ENCODE measurements around the gene GSTM5.
"Not testable (repeated sequence)": the region's sequence is repeated elsewhere in the genome, so short reads cannot be mapped to it uniquely, and the experiment has no call there.

Gene GSTM5

DNA sequence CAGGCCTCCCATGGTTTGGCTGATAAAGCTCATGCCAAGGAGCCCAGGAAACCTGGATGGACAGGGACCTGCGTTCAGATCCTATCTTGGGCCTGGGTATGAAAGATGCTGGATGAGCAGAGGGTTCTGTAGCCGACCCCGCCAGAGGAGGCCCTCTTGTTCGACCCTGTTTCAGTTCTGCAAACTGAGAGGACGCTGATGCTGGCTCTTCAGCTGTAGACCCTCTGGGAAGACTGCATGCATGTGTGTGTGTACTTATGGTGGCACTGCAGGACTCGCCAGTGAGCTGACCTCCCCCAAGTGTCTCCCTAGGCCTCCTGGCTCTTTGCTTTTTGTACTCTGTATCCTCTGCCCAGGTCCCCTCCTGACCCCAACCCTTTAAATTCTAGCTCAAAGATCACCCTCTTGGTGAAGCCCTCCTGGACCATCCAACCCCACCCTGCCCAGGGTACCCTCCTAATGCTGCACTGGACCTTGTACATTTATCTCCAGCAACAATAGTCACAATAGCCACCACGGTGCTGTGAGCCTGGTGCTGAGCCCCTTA, 50.1 kb downstream of the GSTM5 start:
- DNase-seq (ENCODE audit: low read depth) = no peak

DNA sequence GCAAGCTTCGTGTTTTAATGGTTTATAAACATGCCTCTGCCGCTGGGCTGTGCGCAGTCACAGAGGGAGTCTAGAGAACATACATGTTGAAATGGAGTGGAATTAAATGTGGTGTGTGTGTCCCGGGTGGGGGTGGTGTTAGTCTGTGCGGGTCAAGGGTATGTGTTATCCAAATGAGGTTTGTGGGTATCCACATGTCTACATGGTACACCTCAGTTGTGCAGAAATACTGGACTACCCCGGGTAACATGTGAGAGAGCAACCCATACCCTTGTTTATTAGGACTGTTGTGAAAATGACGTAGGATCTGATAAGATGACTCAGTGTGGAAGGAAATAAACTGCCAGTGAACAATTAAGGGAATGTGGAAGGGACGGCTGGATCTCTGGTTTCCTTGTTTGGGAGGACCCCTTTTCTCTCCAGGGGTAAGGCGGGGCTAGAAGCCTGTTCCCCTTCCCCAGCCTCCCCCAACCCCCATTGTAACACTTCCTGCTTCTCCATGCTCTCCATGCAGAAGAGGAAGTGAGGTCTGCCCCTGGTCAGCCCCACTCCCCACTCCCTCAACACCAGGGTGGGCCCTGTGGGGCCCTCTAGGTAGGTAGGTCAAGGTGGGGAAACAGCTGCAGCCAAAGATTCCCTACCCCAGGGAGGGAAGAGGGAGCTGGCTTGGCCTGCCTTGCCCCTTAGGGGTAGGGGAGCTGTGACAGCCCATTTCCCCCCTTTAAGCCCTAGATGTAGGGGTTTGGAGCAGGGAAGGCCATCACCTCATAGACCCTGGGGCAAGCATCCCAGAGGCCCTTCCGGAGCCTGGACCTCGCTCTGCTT, 51.0 kb downstream of the GSTM5 start:
- no peak for DNase-seq (ENCODE audit: low read depth)

DNA sequence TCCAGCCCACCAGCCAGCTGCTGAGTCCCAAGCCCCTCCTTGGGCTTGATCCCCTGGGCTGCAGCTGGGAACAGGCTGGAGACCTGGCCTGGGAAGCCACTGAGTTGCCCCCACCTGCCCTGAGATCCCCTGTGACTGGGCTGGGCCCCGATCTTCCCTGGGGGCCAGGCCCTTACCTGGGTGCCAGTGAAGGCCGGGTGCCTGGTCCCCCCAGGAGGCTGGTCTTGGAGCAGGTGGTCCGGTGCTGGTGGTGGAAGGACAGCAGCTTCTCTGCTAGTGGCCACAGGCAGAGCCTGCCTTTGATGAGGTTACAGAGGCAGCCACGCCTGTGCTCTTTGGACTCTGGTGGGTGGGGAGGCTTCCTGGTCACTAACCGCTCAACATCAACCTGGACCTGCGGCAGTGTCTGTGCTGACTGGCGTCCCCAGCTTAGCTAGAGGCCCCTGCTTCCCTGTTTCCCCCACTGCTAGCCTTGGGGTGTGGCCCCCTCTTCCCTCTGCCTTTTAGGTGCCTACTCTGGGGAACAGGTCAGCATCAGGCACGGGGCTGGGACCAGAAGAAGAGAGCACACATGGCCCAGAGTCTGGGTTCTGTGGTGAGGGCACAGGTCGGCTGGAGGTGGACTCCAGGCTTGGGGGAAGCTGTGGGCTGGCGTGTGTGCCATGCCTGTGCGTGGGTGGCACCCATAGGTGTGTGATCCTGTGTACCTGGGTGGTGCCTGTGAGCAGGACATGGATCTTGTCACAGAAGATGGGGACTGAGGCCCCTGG, 51.8 kb downstream of the GSTM5 start, which contains the start of gene EPS8L3:
TSS of gene EPS8L3 (minus strand) at position 278 of the 770 bp plus-strand sequence. CDS start 2,174 bp downstream, outside the sequence.
- no peak for DNase-seq (ENCODE audit: low read depth)

DNA sequence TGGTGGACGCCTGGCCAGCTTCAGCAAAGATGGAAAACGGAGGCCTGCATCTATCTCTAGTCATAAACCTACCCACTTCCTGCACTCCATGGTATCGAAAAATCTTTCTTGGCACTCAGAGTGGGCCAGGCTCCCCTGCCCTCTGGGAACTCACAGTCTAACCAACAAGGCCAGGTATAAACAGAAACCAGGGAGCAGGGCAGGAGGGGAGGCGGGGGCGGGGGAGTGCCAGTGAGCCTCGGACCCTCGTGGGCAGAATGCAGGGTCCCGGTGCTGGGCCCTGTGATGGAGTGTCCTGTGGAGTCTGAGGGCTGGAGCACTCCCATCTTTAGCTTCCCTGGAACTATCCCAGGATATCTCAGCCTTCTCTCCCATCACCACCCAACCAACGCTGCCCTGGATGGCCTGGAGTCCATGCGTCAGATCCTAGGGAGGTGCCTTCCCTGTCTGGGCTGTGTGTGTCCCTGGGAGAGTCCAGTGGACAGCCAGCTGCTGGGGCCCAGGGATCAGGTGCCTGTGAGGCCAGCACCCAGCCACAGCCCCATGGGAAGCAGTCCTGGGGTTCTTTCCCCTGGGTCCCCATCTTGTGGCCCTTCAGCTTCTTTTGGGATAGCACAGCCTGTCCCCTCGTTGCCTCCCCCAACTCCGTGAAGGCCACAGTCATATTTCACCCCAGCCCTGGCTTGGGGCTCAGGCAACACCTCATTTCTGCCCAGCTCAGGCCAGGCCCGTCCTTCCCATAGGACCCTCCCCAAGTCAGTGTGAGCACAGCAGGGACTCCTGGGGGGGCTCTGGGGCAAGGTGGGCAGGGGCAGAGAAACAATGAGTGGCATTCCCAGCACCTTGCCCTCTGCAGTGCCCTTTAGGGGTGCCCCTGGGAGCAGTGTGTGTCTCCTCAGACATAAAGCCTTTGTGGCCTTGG, 52.8 kb downstream of the GSTM5 start:
- no peak for DNase-seq (ENCODE audit: low read depth)

DNA sequence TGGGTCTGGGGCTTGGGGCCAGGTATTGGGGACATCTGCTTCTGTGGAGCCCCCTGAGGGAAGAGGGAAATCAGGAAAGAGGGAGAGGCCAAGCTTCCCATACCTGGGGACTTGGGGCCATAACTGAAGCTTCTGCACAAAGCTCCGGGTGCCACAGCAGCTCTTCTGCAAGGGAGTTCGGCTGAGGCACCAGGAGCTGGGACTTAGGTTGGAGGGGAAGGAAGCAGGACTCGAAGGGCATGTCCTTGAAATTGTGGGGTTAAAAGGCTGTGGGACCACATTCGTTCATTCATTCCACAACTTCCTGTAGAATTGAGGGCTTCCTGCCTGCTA, 53.4 kb downstream of the GSTM5 start:
- DNase-seq (ENCODE audit: low read depth) = no peak

DNA sequence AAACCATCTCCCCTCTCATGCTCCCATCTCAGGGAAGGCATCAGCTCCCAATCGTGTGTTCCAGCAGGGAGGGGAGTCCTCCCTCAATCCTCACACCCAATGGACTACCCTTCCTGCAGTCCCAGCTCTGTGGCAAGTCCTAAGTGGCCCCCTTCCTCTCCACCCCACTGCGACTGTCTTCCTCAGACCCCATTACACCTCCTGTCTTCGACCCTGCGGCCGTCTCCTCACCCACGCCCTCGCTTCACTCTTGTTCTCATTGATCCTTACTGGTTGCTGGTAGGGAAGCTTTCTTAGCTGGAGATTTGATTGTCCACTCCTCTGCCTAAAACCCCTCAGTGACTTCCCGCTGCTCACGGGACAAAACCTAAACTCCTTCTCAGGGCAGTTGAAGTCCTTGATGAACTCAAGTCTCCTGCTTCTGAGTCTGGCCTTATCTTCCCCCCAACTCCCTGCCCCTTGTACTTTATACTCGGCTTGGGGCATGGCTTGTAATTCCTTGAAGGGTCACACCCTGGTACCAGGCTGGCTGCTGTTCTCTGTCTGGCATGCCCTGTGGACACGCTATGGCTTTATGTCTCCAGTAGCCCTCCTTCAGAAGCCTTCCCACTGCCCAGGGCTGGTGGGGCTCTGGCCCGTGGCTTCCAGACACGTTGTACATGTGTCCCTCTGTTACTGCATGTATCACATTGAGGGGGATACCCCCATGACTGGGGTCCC, 54.0 kb downstream of the GSTM5 start:
- no peak for DNase-seq (ENCODE audit: low read depth)

DNA sequence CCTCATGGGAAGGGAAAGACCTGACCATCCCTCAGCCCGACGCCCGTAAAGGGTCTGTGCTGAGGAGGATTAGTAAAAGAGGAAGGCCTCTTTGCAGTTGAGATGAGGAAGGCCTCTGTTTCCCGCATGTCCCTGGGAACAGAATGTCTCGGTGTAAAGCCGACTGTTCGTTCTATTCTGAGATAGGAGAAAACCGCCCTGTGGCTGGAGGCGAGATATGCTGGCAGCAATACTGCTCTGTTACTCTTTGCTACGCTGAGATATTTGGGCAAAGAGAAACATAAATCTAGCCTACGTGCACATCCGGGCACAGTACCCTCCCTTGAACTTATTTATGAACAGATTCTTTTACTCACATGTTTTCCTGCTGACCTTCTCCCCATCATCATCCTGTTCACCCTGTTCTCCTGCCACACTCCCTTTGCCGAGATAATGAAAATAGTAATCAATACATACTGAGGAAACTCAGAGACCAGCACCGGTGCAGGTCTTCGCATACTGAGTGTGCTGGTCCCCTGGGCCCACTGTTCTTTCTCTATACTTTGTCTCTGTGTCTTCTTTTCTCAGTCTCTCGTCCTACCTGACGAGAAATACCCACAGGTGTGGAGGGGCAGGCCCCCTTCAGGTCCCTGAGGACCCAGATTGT, 55.1 kb downstream of the GSTM5 start:
- not testable (repeated sequence) for DNase-seq (ENCODE audit: low read depth)

All from GM04503 (cell line).